Tibial nerve (tissue), 4 donors: ENCODE results near the gene SPATA46.

ENCODE experiments used
- EP300 ChIP-seq, 2 donors: sonication (generic); formaldehyde crosslinking; IDR thresholded peaks; one replicate each; pipeline ENCODE4 v1.6.1; 2017; ENCODE audit warnings: antibody characterized with exemption in 2 of 2, mild to moderate bottlenecking in 1 of 2
- POLR2A ChIP-seq, 2 donors: fragments of 450-650 bp; IDR thresholded peaks; one replicate each; pipeline ENCODE4 v1.6.1; 2017; ENCODE audit warnings: antibody characterized with exemption in 2 of 2, mild to moderate bottlenecking in 2 of 2, moderate library complexity in 2 of 2
- TF ChIP-seq, protein P1 (sequence below), 5 experiments: fragments of 200-600 bp in 3 of 5; fragments of 450-650 bp in 2 of 5; sonication (generic) in 3 of 5; IDR thresholded peaks; one replicate each; pipeline ENCODE4 v1.5.1; 2016 to 2019; ENCODE audit warnings: antibody characterized with exemption in 5 of 5, mild to moderate bottlenecking in 3 of 5, moderate library complexity in 2 of 5

DNA sequence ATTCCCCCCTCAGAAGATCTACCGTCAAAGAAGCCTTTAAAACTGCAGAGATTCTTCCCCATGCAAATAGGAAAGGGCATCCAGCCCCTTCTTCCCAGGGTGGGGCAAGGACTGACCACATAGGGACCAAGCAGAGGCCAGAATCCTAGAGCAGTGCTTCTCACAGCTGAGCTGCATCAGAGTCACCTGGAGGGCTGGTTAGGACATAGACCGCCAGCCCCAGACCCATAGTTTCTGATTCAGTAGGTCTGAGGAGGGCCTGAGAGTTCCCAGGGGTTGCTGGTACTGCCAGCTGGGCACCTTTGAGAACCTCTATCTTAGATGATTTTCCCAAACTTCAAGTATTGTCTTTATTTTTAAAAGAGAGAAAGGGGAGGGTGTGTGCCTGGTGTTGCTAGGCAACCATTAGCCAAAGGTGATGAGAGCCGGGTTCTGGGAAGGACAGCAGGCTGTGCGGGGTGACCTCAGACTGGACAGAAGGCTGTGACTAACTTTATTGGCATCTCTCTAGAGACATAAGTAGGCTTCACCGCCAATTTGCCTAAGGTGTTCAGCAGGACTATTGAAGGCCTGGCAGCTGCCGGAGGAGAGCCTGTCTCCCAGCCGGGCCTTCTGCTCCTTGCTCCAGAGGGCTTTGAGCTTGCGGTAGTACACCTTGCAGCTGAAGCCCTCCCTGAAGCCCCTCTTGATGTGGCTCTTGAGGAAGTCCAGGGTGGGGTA, 3.0 kb downstream of the SPATA46 start:
- TF ChIP-seq, protein P1, sequence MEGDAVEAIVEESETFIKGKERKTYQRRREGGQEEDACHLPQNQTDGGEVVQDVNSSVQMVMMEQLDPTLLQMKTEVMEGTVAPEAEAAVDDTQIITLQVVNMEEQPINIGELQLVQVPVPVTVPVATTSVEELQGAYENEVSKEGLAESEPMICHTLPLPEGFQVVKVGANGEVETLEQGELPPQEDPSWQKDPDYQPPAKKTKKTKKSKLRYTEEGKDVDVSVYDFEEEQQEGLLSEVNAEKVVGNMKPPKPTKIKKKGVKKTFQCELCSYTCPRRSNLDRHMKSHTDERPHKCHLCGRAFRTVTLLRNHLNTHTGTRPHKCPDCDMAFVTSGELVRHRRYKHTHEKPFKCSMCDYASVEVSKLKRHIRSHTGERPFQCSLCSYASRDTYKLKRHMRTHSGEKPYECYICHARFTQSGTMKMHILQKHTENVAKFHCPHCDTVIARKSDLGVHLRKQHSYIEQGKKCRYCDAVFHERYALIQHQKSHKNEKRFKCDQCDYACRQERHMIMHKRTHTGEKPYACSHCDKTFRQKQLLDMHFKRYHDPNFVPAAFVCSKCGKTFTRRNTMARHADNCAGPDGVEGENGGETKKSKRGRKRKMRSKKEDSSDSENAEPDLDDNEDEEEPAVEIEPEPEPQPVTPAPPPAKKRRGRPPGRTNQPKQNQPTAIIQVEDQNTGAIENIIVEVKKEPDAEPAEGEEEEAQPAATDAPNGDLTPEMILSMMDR (IDR thresholded peaks at IDR 0.05): no peak
- no peak for TF ChIP-seq POLR2A (IDR thresholded peaks at IDR 0.05)
- TF ChIP-seq EP300 (IDR thresholded peaks at IDR 0.05): no peak
